Activated B cell treated with CpG ODN at 0.5 μM for 24 hours (primary cell): Measurements from ENCODE around the gene MID2. TPM values are rescaled to one million over a fixed set of nuclear protein-coding genes. Genes with fewer than 3 reads are reported as not detected.
"Not testable (repeated sequence)": the region's sequence is repeated elsewhere in the genome, so short reads cannot be mapped to it uniquely, and the experiment has no call there.

Experiments used
- ATAC-seq: fragments of 200-7000 bp; cut with Tn5 transposase; one replicate; pipeline ENCODE4 v1.10.0; 2021; ENCODE audit warnings: low read depth, mild to moderate bottlenecking, moderate library complexity
- CTCF ChIA-PET: fragments of 350-600 bp; sonication (Branson Sonifier 250); formaldehyde crosslinking; loops from one replicate; lab custom pipeline; 2021; ENCODE audit warnings: antibody characterized with exemption; lab: Charles Lee
- POLR2A ChIA-PET: fragments of 350-600 bp; sonication (Branson Sonifier 250); formaldehyde crosslinking; loops from one replicate; lab custom pipeline; 2021; ENCODE audit warnings: antibody characterized with exemption; lab: Charles Lee
- DNase-seq: peaks from one replicate; pipeline ENCODE4 v3.0.0; 2022
- H3K27ac Mint-ChIP-seq: one replicate; pipeline ENCODE4 v1.8.0; 2020; ENCODE audit warnings: mixed read lengths
- H3K27me3 Mint-ChIP-seq: one replicate; pipeline ENCODE4 v1.8.0; 2021; ENCODE audit warnings: mixed read lengths
- H3K36me3 Mint-ChIP-seq: one replicate; pipeline ENCODE4 v1.8.0; 2021; ENCODE audit warnings: low read depth, mixed read lengths
- H3K4me1 Mint-ChIP-seq: one replicate; pipeline ENCODE4 v1.8.0; 2021; ENCODE audit warnings: mixed read lengths
- H3K4me3 Mint-ChIP-seq: one replicate; pipeline ENCODE4 v1.8.0; 2020; ENCODE audit warnings: mild to moderate bottlenecking, mixed read lengths
- H3K9me3 Mint-ChIP-seq: one replicate; pipeline ENCODE4 v1.8.0; 2020; ENCODE audit warnings: mixed read lengths
- intact Hi-C: fragments of 100-400 bp; cut with micrococcal nuclease; formaldehyde crosslinking; loops from one replicate; pipeline ENCODE4 v1.15.1; 2024
- total RNA-seq: library from RNA; stranded (reverse); gene quantifications from 2 replicates; pipeline ENCODE4 v1.2.3, GENCODE V29; 2022
- TF ChIP-seq, protein P1 (sequence below): fragments of 200-600 bp; IDR thresholded peaks from one replicate; pipeline ENCODE4 v1.8.0; 2022; ENCODE audit warnings: antibody characterized with exemption, mild to moderate bottlenecking

The MID2 gene
- total RNA-seq, 1 donor from 2014 or later, result 3.3 TPM

DNA sequence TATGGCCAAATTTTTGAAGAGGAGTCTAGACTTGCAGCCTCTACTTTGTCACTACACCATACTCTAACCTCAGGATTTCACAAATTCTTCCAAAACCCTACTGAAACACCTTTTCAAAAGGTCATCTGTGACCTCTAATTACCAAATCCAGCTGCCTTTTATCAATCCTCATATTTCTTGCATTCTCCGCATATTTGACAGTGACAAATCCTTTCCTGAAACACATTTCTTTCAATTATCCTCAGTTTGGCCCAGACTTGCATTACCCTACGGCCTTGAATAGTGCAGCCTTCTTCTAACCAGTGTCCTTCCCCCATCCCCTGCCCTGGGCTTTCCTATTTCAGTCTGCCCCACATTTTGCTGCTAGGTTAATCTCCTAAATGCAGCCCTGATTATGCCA is 25.5 kb downstream of the MID2 start:
- Mint-ChIP-seq H3K9me3 (no peaks in the 10 kb centered on the region), H3K4me1 (no peaks in the 10 kb centered on the region), H3K4me3 (no peak overlapping the region), H3K27ac (no peak overlapping the region), H3K27me3 (peaks cover 3% of the 10 kb centered on the region), H3K36me3 (no peaks in the 10 kb centered on the region)
- no peak for DNase-seq
- TF ChIP-seq, protein P1, sequence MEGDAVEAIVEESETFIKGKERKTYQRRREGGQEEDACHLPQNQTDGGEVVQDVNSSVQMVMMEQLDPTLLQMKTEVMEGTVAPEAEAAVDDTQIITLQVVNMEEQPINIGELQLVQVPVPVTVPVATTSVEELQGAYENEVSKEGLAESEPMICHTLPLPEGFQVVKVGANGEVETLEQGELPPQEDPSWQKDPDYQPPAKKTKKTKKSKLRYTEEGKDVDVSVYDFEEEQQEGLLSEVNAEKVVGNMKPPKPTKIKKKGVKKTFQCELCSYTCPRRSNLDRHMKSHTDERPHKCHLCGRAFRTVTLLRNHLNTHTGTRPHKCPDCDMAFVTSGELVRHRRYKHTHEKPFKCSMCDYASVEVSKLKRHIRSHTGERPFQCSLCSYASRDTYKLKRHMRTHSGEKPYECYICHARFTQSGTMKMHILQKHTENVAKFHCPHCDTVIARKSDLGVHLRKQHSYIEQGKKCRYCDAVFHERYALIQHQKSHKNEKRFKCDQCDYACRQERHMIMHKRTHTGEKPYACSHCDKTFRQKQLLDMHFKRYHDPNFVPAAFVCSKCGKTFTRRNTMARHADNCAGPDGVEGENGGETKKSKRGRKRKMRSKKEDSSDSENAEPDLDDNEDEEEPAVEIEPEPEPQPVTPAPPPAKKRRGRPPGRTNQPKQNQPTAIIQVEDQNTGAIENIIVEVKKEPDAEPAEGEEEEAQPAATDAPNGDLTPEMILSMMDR, result no peak
- no peak for ATAC-seq
- intact Hi-C loops, result no loop called here
- ChIA-PET CTCF (no interaction called here), POLR2A (no interaction called here)

DNA sequence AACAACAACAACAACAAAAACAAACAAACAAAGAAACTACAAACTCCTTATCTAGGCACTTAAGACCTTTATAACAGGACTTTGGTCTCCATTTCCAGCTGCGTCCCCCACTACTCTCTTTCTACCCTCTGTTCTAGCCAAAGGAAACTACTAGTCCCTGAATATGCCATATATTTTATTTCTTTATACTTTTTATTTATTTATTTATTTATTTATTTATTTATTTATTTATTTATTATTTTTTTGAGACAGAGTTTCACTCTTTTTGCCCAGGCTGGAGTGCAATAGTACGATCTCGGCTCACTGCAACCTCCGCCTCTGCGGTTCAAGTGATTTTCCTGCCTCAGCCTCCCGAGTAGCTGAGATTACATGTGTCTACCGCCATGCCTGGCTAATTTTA is 26.0 kb downstream of the MID2 start:
- ATAC-seq, H3K4me1 Mint-ChIP-seq, POLR2A ChIA-PET: not testable (repeated sequence)

DNA sequence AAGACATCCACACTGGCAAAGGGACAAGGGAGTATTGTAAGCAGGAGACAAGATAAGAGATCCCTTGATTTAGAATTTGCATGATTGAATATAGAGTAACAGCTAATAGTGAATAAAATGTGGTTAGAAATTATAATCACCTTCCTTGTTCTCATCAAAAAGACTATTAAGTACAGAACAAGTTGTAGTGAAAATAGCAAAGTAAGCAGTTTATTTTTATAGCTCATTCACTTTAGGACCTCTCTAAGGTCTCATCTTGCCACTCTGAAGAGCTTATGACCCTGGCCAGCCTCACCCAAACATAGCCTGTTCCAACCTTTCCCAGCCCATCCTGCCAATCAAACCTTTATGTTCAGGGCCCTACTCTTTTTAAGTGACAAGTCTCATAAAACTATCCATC is 30.6 kb downstream of the MID2 start:
- Mint-ChIP-seq H3K4me1 (no peaks in the 10 kb centered on the region), H3K27me3 (peaks cover 4% of the 10 kb centered on the region), H3K4me3 (no peak overlapping the region), H3K27ac (no peak overlapping the region), H3K9me3 (no peaks in the 10 kb centered on the region), H3K36me3 (no peaks in the 10 kb centered on the region)
- POLR2A ChIA-PET, result no interaction called here
- DNase-seq (no peak), ATAC-seq (no peak)
- TF ChIP-seq, protein P1, result no peak
- CTCF ChIA-PET, result no interaction called here
- intact Hi-C loops, result no loop called here

More for the DNA sequence above, 26.0 kb downstream of the MID2 start:
- H3K9me3 Mint-ChIP-seq, H3K27me3 Mint-ChIP-seq, intact Hi-C loops, DNase-seq, H3K4me3 Mint-ChIP-seq, H3K27ac Mint-ChIP-seq, H3K36me3 Mint-ChIP-seq, CTCF ChIA-PET: not testable (repeated sequence)

DNA sequence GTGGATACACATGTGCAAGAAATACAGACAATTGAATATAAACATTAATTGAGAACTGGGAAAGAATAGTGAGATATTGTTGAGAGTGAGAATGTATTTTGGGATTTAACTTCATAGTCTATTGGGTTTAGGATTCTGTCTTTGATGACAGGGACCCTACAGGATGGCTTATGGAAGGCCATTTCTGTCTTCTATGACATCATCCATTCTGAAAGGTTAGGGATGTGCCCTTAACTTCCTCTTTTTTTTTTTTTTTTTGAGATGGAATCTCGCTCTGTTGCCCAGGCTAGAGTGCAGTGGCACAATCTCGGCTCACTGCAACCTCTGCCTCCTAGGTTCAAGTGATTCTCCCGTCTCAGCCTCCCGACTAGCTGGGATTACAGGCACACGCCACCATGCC is 31.4 kb downstream of the MID2 start:
- H3K4me1 Mint-ChIP-seq, intact Hi-C loops, H3K36me3 Mint-ChIP-seq, H3K4me3 Mint-ChIP-seq, H3K27ac Mint-ChIP-seq, POLR2A ChIA-PET, DNase-seq, H3K27me3 Mint-ChIP-seq, H3K9me3 Mint-ChIP-seq, CTCF ChIA-PET, ATAC-seq: not testable (repeated sequence)

DNA sequence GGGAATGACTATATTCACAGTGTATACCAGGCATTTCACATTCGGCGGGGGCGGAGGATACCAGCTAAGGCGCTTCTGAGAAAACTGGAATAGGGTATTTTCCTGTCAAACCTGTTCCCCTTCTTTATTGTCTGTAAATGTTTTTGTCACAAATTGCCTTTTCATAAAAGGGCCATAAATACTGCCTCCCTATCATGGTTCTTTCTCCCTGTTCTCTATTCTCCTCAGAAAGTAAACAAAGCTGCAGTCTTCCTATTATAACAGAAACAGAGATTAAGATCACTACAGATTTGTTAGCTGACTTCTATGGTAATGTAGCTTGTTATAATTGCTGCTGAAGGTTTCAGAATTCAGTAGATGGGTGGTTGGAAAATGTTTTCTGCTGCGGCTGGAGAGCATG is 32.2 kb downstream of the MID2 start:
- no peaks in the 10 kb centered on the region for H3K9me3 Mint-ChIP-seq
- POLR2A ChIA-PET, result no interaction called here
- H3K36me3 Mint-ChIP-seq, result no peaks in the 10 kb centered on the region
- intact Hi-C loops, result no loop called here
- CTCF ChIA-PET, result no interaction called here
- H3K4me3 Mint-ChIP-seq, result no peak overlapping the region
- H3K27me3 Mint-ChIP-seq, result peaks cover 4% of the 10 kb centered on the region
- H3K27ac Mint-ChIP-seq, result no peak overlapping the region
- TF ChIP-seq, protein P1, result no peak
- H3K4me1 Mint-ChIP-seq, result no peaks in the 10 kb centered on the region
- DNase-seq (no peak), ATAC-seq (no peak)

DNA sequence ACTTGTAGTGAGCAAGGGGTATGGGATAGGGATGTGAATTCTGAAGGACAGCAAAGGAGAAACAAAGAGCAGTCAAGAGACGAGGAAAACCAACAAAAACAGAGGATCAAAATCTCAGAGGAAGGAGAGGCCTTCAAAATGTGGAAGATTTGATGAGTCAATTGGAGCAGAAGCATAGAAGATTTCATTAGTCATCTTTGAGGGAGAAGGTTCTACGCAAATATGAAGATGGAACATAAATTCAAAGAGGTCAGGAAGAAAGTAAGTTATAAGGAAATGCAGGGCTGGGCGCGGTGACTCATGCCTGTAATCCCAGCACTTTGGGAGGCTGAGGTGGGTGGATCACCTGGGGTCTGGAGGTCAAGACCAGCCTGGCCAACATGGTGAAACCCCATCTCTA is 35.4 kb downstream of the MID2 start:
- CTCF ChIA-PET, result no interaction called here
- peaks cover 1% of the 10 kb centered on the region for H3K27me3 Mint-ChIP-seq
- no peak overlapping the region for H3K4me3 Mint-ChIP-seq
- TF ChIP-seq, protein P1, result no peak
- POLR2A ChIA-PET, result no interaction called here
- no peak for DNase-seq
- no peak overlapping the region for H3K27ac Mint-ChIP-seq
- no peaks in the 10 kb centered on the region for H3K4me1 Mint-ChIP-seq
- no peaks in the 10 kb centered on the region for H3K9me3 Mint-ChIP-seq
- ATAC-seq, result no peak
- intact Hi-C loops, result no loop called here
- H3K36me3 Mint-ChIP-seq, result no peaks in the 10 kb centered on the region
